ENCODE results near the gene TTC39B.
A peak's percentile ranks its signal among the peaks of the same experiment; 100 is the strongest.

Gene TTC39B

DNA sequence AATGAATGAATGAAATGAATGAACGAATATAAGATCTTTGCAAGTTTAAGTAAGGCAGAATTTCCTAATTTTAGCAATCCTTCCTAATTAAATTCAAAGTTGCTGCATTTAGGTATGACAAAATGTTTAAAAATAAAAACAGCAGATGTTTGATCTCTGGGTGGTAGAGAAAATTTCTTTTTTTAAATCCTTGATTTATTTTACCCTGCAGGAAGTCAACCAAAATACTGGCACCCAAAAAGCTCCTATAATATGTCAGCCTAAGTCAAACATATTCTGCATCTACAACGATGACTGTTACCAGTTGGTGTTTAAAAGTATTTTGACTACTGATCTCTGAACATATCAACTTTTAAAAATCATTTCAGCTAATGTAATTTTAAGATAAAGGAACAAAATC lies 58.4 kb downstream of the TTC39B start:
- H3K4me1 Mint-ChIP-seq, result peaks cover 29% of the 10 kb centered on the region
- no peak for TF ChIP-seq CTCF (IDR thresholded peaks at IDR 0.05; ENCODE audit: unreplicated experiment in 3 of 3)
- no peaks in the 10 kb centered on the region for H3K27me3 Mint-ChIP-seq (ENCODE audit: low read depth)
- H3K9me3 Mint-ChIP-seq, result no peaks in the 10 kb centered on the region
- no peaks in the 10 kb centered on the region for H3K36me3 Mint-ChIP-seq (ENCODE audit: low read depth)
- H3K27ac Mint-ChIP-seq, result peak overlapping the region in 1 of 3 experiments; percentile 41
- H3K4me3 Mint-ChIP-seq, result no peak overlapping the region

- no peaks in the 10 kb centered on the region for H3K36me3 Mint-ChIP-seq (ENCODE audit: low read depth)
- no peaks in the 10 kb centered on the region for H3K9me3 Mint-ChIP-seq
- no peak overlapping the region for H3K4me3 Mint-ChIP-seq
- TF ChIP-seq CTCF (IDR thresholded peaks at IDR 0.05; ENCODE audit: unreplicated experiment in 3 of 3), result no peak
- no peaks in the 10 kb centered on the region for H3K27me3 Mint-ChIP-seq (ENCODE audit: low read depth)
- H3K27ac Mint-ChIP-seq, result no peak overlapping the region
- peaks cover 29% of the 10 kb centered on the region for H3K4me1 Mint-ChIP-seq
These were observed 58.9 kb downstream of the TTC39B start for GRCh38 chr9:15248081-15248480.

DNA sequence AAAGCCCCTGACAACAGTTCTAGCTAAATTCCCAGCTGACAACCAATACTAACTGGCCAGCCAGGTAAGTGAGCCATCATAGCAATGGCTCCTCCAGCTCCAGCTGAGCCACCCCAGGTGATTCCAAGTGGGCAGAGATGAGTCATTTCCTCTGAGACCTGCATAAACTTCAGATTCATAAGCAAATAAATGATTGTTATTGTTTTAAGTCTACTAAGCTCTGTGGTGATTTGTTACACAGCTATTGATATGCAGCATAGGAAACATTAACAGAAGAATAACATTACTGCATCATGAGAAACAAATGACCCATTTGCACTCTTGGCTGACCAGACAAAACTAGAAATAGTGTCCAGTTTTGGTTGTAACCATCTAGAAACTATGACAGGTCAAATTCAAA lies 60.3 kb downstream of the TTC39B start:
- Mint-ChIP-seq H3K27me3 (ENCODE audit: low read depth) (no peaks in the 10 kb centered on the region), H3K27ac (no peak overlapping the region), H3K4me1 (peaks cover 29% of the 10 kb centered on the region), H3K4me3 (no peak overlapping the region), H3K9me3 (no peaks in the 10 kb centered on the region), H3K36me3 (ENCODE audit: low read depth) (no peaks in the 10 kb centered on the region)
- no peak for TF ChIP-seq CTCF (IDR thresholded peaks at IDR 0.05; ENCODE audit: unreplicated experiment in 3 of 3)

DNA sequence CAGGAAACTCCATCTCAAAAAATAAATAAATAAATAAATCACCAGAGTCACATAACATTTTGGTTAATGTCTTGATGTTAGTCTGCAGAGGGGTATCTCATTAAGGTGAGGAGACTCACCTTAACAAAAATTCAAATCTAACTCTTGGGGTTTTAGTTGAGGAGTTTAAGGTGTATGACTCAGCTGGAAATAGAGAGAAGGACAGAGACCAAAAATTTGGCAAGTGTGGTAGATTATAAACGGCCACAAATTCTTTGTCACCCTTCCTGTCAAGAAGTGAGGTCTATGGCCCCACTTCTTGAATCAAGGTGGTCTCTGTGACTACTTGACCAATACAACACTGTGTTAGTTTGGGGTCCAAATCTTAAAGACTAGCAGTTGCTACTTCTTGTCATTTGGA lies 60.8 kb downstream of the TTC39B start:
- peaks cover 29% of the 10 kb centered on the region for H3K4me1 Mint-ChIP-seq
- no peak for TF ChIP-seq CTCF (IDR thresholded peaks at IDR 0.05; ENCODE audit: unreplicated experiment in 3 of 3)
- H3K36me3 Mint-ChIP-seq (ENCODE audit: low read depth), result no peaks in the 10 kb centered on the region
- no peaks in the 10 kb centered on the region for H3K27me3 Mint-ChIP-seq (ENCODE audit: low read depth)
- no peaks in the 10 kb centered on the region for H3K9me3 Mint-ChIP-seq
- H3K4me3 Mint-ChIP-seq, result no peak overlapping the region
- H3K27ac Mint-ChIP-seq, result no peak overlapping the region

- H3K27me3 Mint-ChIP-seq (ENCODE audit: low read depth), result no peaks in the 10 kb centered on the region
- H3K4me1 Mint-ChIP-seq, result peaks cover 25% of the 10 kb centered on the region
- H3K27ac Mint-ChIP-seq, result peak overlapping the region; percentile 72 to 97 (median 87)
- no peaks in the 10 kb centered on the region for H3K36me3 Mint-ChIP-seq (ENCODE audit: low read depth)
- H3K4me3 Mint-ChIP-seq, result no peak overlapping the region
- no peaks in the 10 kb centered on the region for H3K9me3 Mint-ChIP-seq
- no peak for TF ChIP-seq CTCF (IDR thresholded peaks at IDR 0.05; ENCODE audit: unreplicated experiment in 3 of 3)
These were observed 63.0 kb downstream of the TTC39B start for GRCh38 chr9:15244001-15244441.

DNA sequence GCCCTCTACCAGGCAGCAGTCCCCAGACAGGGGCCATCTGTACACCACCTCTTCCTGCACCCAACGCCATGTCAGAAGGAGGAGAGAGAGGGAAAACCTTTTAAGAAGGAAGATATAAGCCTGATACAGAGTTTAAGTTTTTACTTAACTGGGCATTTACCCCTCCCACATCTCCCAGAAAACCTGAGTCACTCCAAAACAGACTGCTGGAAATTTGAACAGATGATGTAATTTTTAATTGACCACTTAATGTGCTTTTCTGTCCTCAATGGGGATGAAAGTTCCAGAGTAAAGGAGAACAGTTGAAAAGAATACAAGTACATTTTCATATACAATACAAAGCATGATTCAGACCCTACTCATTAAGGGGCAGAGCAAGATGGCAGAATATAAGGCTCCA lies 63.9 kb downstream of the TTC39B start:
- TF ChIP-seq CTCF (IDR thresholded peaks at IDR 0.05; ENCODE audit: unreplicated experiment in 3 of 3), result no peak
- peak overlapping the region in 1 of 3 experiments; percentile 97 for H3K27ac Mint-ChIP-seq
- peaks cover 8% of the 10 kb centered on the region for H3K9me3 Mint-ChIP-seq
- no peaks in the 10 kb centered on the region for H3K27me3 Mint-ChIP-seq (ENCODE audit: low read depth)
- peaks cover 21% of the 10 kb centered on the region for H3K4me1 Mint-ChIP-seq
- H3K4me3 Mint-ChIP-seq, result no peak overlapping the region
- peaks cover 4% of the 10 kb centered on the region for H3K36me3 Mint-ChIP-seq (ENCODE audit: low read depth)

Measured in nephron (organoid).